Glutamatergic neuron (in vitro differentiated cells): ENCODE results near the gene SPAG7. TPM values are rescaled to one million over a fixed set of nuclear protein-coding genes. Genes with fewer than 3 reads are reported as not detected.
"Not testable (repeated sequence)": the region's sequence is repeated elsewhere in the genome, so short reads cannot be mapped to it uniquely, and the experiment has no call there.

ENCODE experiments used
- DNase-seq: peaks from one replicate; pipeline ENCODE4 v3.0.0; 2022
- H3K27ac Mint-ChIP-seq: one replicate; pipeline ENCODE4 v1.8.0; 2020; ENCODE audit warnings: mild to moderate bottlenecking, mixed read lengths, inconsistent platforms; ENCODE audit not compliant: unreplicated experiment
- H3K27me3 Mint-ChIP-seq: one replicate; pipeline ENCODE4 v1.8.0; 2020; ENCODE audit warnings: mild to moderate bottlenecking, moderate library complexity, mixed read lengths, inconsistent platforms; ENCODE audit not compliant: unreplicated experiment
- H3K36me3 Mint-ChIP-seq: one replicate; pipeline ENCODE4 v1.8.0; 2020; ENCODE audit warnings: mild to moderate bottlenecking, mixed read lengths, inconsistent platforms; ENCODE audit not compliant: unreplicated experiment
- H3K4me1 Mint-ChIP-seq: one replicate; pipeline ENCODE4 v1.8.0; 2020; ENCODE audit warnings: mild to moderate bottlenecking, low read depth, mixed read lengths, inconsistent platforms; ENCODE audit not compliant: unreplicated experiment
- H3K4me3 Mint-ChIP-seq: one replicate; pipeline ENCODE4 v1.8.0; 2020; ENCODE audit warnings: mild to moderate bottlenecking, mixed read lengths, inconsistent platforms; ENCODE audit not compliant: unreplicated experiment
- H3K9me3 Mint-ChIP-seq: one replicate; pipeline ENCODE4 v1.8.0; 2020; ENCODE audit warnings: mild to moderate bottlenecking, moderate library complexity, mixed read lengths, inconsistent platforms; ENCODE audit not compliant: unreplicated experiment
- CTCF ChIP-seq: fragments of 200-600 bp; sonication (generic); IDR thresholded peaks from one replicate; pipeline ENCODE4 v1.5.0; 2021; ENCODE audit not compliant: partially characterized antibody, unreplicated experiment
- total RNA-seq: library from RNA; stranded (reverse); fragmentation: NEBNext Ultra II Directional; extraction: Animal tissue kit (Norgen Biotek cat#: 25700); gene quantifications from one replicate; pipeline ENCODE4 v1.2.1, GENCODE V29; 2021; ENCODE audit not compliant: unreplicated experiment

The SPAG7 gene
- total RNA-seq, 1 donor from 2014 or later = 69.6 TPM

- no peak overlapping the region for H3K4me3 Mint-ChIP-seq
- DNase-seq = no peak
- TF ChIP-seq CTCF = no peak
- peaks cover 7% of the 10 kb centered on the region for H3K4me1 Mint-ChIP-seq
- H3K27me3 Mint-ChIP-seq = peaks cover 11% of the 10 kb centered on the region
- peaks cover 5% of the 10 kb centered on the region for H3K9me3 Mint-ChIP-seq
- H3K36me3 Mint-ChIP-seq = peaks cover 4% of the 10 kb centered on the region
- no peak overlapping the region for H3K27ac Mint-ChIP-seq
Observed at GRCh38 chr17:4934173-4934979, 33.2 kb downstream of the SPAG7 start.

- Mint-ChIP-seq H3K36me3 (peaks cover 8% of the 10 kb centered on the region), H3K9me3 (peaks cover 4% of the 10 kb centered on the region), H3K4me1 (peaks cover 5% of the 10 kb centered on the region), H3K27me3 (peaks cover 9% of the 10 kb centered on the region), H3K4me3 (no peak overlapping the region), H3K27ac (no peak overlapping the region)
- no peak for TF ChIP-seq CTCF
- DNase-seq = no peak
Observed at GRCh38 chr17:4933646-4934045, 34.0 kb downstream of the SPAG7 start.

GRCh38 chr17:4932756-4933155 lies 34.9 kb downstream of the SPAG7 start:
- Mint-ChIP-seq H3K27me3 (peaks cover 8% of the 10 kb centered on the region), H3K9me3 (peaks cover 4% of the 10 kb centered on the region), H3K4me1 (no peaks in the 10 kb centered on the region), H3K36me3 (peaks cover 8% of the 10 kb centered on the region), H3K27ac (no peak overlapping the region), H3K4me3 (no peak overlapping the region)
- no peak for DNase-seq
- TF ChIP-seq CTCF = no peak

- Mint-ChIP-seq H3K27ac (peak within 1 kb of the TSS; percentile 64), H3K36me3 (peaks cover 8% of the 10 kb centered on the region), H3K27me3 (peaks cover 8% of the 10 kb centered on the region), H3K9me3 (peaks cover 4% of the 10 kb centered on the region), H3K4me3 (peak within 1 kb of the TSS; percentile 26), H3K4me1 (no peaks in the 10 kb centered on the region)
- no peak for DNase-seq
- TF ChIP-seq CTCF = no peak
Observed at GRCh38 chr17:4931963-4932362, 35.7 kb downstream of the SPAG7 start, which contains the start of gene GP1BA. TSS of gene GP1BA (plus strand) at chr17:4932277. CDS start at chr17:4932605, 328 bp downstream.

GRCh38 chr17:4928881-4929280 lies 38.7 kb downstream of the SPAG7 start:
- Mint-ChIP-seq H3K27ac (no peak overlapping the region), H3K27me3 (peaks cover 8% of the 10 kb centered on the region)
- TF ChIP-seq CTCF = no peak

GRCh38 chr17:4926577-4927335 lies 40.9 kb downstream of the SPAG7 start:
- not testable (repeated sequence) for DNase-seq, H3K27ac Mint-ChIP-seq, H3K9me3 Mint-ChIP-seq, H3K27me3 Mint-ChIP-seq, H3K36me3 Mint-ChIP-seq, H3K4me1 Mint-ChIP-seq
- H3K4me3 Mint-ChIP-seq = peak overlapping the region; percentile 9

More at GRCh38 chr17:4928881-4929280, 38.7 kb downstream of the SPAG7 start:
- Mint-ChIP-seq H3K9me3 (peaks cover 3% of the 10 kb centered on the region), H3K4me1 (no peaks in the 10 kb centered on the region), H3K36me3 (peaks cover 8% of the 10 kb centered on the region), H3K4me3 (no peak overlapping the region)
- no peak for DNase-seq
